MCF 10A (cell line): ENCODE data around the gene PIGU. TPM values are rescaled to one million over a fixed set of nuclear protein-coding genes. Genes with fewer than 3 reads are reported as not detected.

Source experiments
- total RNA-seq: library from RNA; stranded (reverse); gene quantifications from 2 replicates; pipeline ENCODE4 v1.2.3, GENCODE V29; 2022

PIGU gene
- total RNA-seq, 1 experiment from 2014 or later: 14.5 TPM

Other genes with a start within 250 kb of the PIGU start
- gene DYNLRB1, start 160.7 kb downstream of the PIGU start, total RNA-seq: 127 and 145 TPM in 2 replicates
- gene MAP1LC3A, start 118.4 kb downstream of the PIGU start, total RNA-seq: 10.5 and 10.7 TPM in 2 replicates
- 1.8 and 3.6 TPM in 2 replicates for gene TP53INP2, start 27.3 kb upstream of the PIGU start, total RNA-seq
- 25.7 and 27.9 TPM in 2 replicates for gene NCOA6, start 148.6 kb upstream of the PIGU start, total RNA-seq
- 2.5 and 3.2 TPM in 2 replicates for gene GGT7, start 195.8 kb upstream of the PIGU start, total RNA-seq
- gene ACSS2, start 199.5 kb upstream of the PIGU start, total RNA-seq: 36.6 and 42.0 TPM in 2 replicates